Measurements from ENCODE around the gene RPS14.

Gene RPS14

GRCh38 chr5:150401376-150402228 is 47.9 kb downstream of the RPS14 start:
- in situ Hi-C loops (cut with MboI; ENCODE audit: low sequenced_read_pairs), result no loop called here

GRCh38 chr5:150401076-150401375 is 48.5 kb downstream of the RPS14 start:
- in situ Hi-C loops (cut with MboI; ENCODE audit: low sequenced_read_pairs), result no loop called here

- in situ Hi-C loops (cut with MboI; ENCODE audit: low sequenced_read_pairs), result no loop called here
These were observed 49.0 kb downstream of the RPS14 start for GRCh38 chr5:150400316-150401075.

GRCh38 chr5:150399524-150400211 is 49.9 kb downstream of the RPS14 start:
- in situ Hi-C loops (cut with MboI; ENCODE audit: low sequenced_read_pairs), result no loop called here

- in situ Hi-C loops (cut with MboI; ENCODE audit: low sequenced_read_pairs), result no loop called here
These were observed 50.6 kb downstream of the RPS14 start for GRCh38 chr5:150398722-150399523.

- in situ Hi-C loops (cut with MboI; ENCODE audit: low sequenced_read_pairs), result no loop called here
These were observed 51.5 kb downstream of the RPS14 start for GRCh38 chr5:150397782-150398721.

GRCh38 chr5:150397146-150397781 is 52.3 kb downstream of the RPS14 start:
- in situ Hi-C loops (cut with MboI; ENCODE audit: low sequenced_read_pairs), result no loop called here

- in situ Hi-C loops (cut with MboI; ENCODE audit: low sequenced_read_pairs), result no loop called here
These were observed 53.3 kb downstream of the RPS14 start for GRCh38 chr5:150396267-150396666.

GRCh38 chr5:150395688-150395975 is 53.9 kb downstream of the RPS14 start:
- in situ Hi-C loops (cut with MboI; ENCODE audit: low sequenced_read_pairs), result no loop called here

GRCh38 chr5:150394912-150395687 is 54.4 kb downstream of the RPS14 start:
- in situ Hi-C loops (cut with MboI; ENCODE audit: low sequenced_read_pairs), result no loop called here

- in situ Hi-C loops (cut with MboI; ENCODE audit: low sequenced_read_pairs), result no loop called here
These were observed 55.4 kb downstream of the RPS14 start for GRCh38 chr5:150394131-150394530.

GRCh38 chr5:150393096-150393645 is 56.4 kb downstream of the RPS14 start:
- in situ Hi-C loops (cut with MboI; ENCODE audit: low sequenced_read_pairs), result no loop called here

GRCh38 chr5:150392680-150393079 is 56.9 kb downstream of the RPS14 start:
- in situ Hi-C loops (cut with MboI; ENCODE audit: low sequenced_read_pairs), result no loop called here
